SW 1271 (cell line): Measurements from ENCODE around the gene MDM4.

ENCODE experiments used
- DNase-seq, 2 experiments: peaks; one replicate each; lab custom pipeline; 2025; lab: John Stamatoyannopoulos, UW

Gene MDM4

GRCh38 chr1:204493145-204493983, 22.8 kb upstream of the MDM4 start:
- DNase-seq, result no peak

- peak in 1 of 2 experiments; percentile 27 for DNase-seq
These were observed 22.3 kb upstream of the MDM4 start for GRCh38 chr1:204493984-204494280.

GRCh38 chr1:204494281-204495077, 21.7 kb upstream of the MDM4 start, which contains the start of gene PIK3C2B:
TSS of gene PIK3C2B (minus strand) at chr1:204494805. CDS start at chr1:204469802, 25,003 bp downstream.
- peak; percentile 15 to 57 for DNase-seq

- DNase-seq, result no peak
These were observed 21.0 kb upstream of the MDM4 start for GRCh38 chr1:204495078-204495753.

- no peak for DNase-seq
These were observed 20.4 kb upstream of the MDM4 start for GRCh38 chr1:204495777-204496176.

- DNase-seq, result no peak
These were observed 17.2 kb upstream of the MDM4 start for GRCh38 chr1:204498981-204499380.

GRCh38 chr1:204499511-204500468, 16.4 kb upstream of the MDM4 start:
- DNase-seq, result no peak

GRCh38 chr1:204502241-204502640, 14.0 kb upstream of the MDM4 start:
- DNase-seq, result no peak

- DNase-seq, result peak in 1 of 2 experiments; percentile 61
These were observed 12.9 kb upstream of the MDM4 start for GRCh38 chr1:204503122-204503912.

GRCh38 chr1:204503913-204504519, 12.2 kb upstream of the MDM4 start:
- DNase-seq, result no peak

GRCh38 chr1:204505674-204506200, 10.5 kb upstream of the MDM4 start:
- no peak for DNase-seq

GRCh38 chr1:204506201-204506968, 9.8 kb upstream of the MDM4 start:
- DNase-seq, result peak; percentile 63 to 82

GRCh38 chr1:204506969-204507316, 9.3 kb upstream of the MDM4 start:
- DNase-seq, result peak; percentile 63 to 79

GRCh38 chr1:204507317-204508105, 8.7 kb upstream of the MDM4 start:
- DNase-seq, result peak; percentile 24 to 33

- DNase-seq, result no peak
These were observed 7.0 kb upstream of the MDM4 start for GRCh38 chr1:204509186-204509635.

- DNase-seq, result no peak
These were observed 4.8 kb upstream of the MDM4 start for GRCh38 chr1:204511366-204511765.

- DNase-seq, result no peak
These were observed 3.0 kb upstream of the MDM4 start for GRCh38 chr1:204513117-204513716.

- DNase-seq, result no peak
These were observed 1.4 kb upstream of the MDM4 start for GRCh38 chr1:204514828-204515227.
